Germinal center (tissue), 1 donor: ENCODE results near the gene ERCC6L.
"Not testable (repeated sequence)": the region's sequence is repeated elsewhere in the genome, so short reads cannot be mapped to it uniquely, and the experiment has no call there.

Source experiments
- DNase-seq: peaks from one replicate; pipeline ENCODE4 v3.0.0; 2012; ENCODE audit warnings: mixed read lengths, low spot score

ERCC6L gene

DNA sequence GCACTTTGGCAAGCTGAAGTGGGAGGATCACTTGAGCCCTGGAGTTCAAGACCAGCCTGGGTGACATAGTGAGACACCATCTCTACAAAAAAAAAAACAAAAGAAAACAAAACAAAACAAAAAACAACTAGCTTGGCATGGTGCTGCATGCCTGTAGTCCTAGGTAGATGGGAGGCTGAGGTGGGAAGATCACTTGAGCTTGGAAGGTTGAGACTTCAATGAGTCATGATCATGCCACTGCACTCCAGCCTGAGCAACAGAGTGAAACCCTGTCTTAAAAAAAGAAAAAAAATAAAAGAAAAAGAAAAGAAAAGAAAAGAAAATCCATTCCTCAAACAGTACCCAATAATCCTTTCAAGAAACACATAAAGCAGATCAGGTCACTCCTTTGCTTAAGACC, 14.9 kb upstream of the ERCC6L start:
- no peak for DNase-seq

DNA sequence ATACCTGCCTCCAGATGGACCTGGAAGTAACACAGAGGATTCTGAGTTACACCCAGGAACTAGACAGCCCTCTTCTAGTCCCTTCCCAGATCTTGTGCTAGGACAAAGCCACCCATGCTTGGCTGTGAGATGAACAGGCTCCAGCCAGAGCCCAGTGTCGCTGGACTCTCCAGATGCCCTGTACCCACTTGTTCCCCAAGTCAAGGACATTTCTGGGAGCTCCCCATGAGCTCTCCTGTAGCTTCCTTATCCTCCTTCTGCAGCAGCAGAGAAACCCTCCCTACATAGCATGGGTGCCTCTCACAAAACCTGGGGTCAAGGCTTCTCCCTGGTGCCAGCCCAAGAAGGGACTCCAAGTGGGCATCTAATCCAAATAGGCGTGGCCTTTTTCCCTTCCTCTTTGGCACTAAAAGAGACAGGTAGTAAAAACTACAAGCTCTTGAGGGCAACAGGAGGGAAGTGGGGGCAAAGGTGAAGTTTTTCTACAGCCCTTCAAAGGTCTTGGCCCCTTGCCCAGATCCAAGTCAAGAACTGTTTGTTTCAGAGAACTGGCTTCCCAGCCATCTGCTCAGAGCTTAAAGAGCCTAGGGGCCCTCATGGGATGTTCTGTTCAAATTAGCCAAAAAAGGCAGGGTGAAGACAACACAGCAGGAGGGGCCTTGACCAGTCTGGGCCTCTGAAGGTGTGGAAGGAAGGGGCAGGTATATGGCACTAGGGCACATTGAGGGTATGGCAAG, 8.5 kb upstream of the ERCC6L start:
- DNase-seq: no peak

DNA sequence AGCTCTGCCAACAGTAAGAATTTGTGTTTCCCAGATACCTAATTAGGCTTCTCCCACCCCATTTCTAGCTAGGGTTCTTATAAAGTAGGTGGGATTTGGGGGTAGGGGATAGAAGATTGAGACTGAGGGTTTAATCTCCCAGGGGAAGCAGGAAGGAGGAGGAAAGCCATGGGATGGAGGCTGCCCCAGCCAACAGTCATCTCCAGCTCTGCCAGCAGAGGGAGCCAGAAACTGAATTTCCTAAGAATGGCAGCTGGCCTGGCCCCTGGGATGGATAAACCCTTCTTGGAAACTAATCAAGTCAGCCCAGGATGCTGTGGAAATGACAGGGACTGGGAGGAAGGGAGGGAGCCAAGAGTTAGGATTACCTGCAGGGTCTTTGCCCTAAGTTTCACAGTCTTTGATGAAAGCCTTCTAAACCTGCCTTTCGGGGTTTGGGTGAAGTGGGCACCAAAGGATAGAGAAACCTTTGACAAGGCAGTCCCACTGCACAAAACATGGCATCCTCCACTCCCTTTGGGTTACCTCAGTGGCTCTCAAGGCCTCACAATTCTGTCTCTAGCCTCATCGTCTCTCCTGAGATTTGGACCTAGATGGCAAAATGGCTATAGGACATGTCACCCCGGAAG, 6.7 kb upstream of the ERCC6L start:
- peak; percentile 36 for DNase-seq

DNA sequence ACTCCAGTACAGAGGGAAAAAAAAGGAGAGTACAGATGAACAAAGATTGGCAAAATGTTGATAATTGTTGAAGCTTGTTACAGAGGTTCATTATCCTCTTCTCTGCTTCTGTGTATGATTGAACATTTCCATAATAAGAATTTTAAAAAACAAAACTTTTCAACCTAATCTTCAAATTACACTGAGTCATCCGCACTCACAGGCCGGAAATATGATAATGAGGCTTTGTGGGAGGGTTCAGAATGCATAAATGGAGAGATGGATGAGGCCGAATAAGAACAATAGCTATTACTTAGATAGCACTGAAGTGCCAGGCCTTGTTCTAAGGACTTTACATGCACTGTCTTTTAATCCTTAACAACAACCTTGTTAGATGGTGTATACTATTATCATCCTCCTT, 4.6 kb upstream of the ERCC6L start:
- DNase-seq: no peak

DNA sequence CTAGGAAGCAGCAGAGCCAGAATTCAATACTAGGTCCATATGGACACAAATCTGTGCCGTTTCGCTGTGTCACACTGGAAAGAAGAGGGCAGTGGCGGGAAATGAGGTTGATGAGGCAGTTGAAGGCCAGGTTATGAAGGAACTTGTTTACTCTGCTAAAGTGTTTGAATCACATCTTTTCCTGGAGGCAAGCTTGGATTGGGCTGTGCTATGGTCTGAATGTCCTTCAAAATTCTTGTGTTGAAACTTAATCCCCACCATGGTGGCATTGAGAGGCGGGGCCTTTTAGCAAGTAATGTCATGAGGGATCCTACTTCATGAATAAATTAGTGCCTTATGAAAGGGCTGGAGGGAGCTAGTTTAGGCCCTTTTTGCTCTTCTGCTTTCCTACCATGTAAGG, 2.1 kb upstream of the ERCC6L start:
- DNase-seq: no peak

DNA sequence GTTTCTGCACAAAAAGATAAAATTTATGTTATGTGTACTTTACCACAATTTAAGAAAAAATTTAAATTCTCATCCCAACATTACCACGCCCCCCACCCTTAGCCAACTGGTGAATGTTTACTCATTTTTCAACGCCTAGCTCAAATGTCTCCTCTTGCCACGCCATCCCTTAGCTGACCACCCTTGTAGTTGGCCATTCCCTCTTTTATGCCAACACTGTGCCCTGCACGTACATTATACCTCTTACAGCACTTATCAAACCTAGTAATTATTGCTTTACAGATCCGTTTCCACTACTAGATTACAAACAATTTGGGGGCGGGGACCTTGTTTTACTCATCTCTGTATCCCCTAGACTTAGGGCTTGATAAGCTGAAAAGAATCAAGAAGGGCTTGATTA, 644 bp downstream of the ERCC6L start:
- DNase-seq: no peak

DNA sequence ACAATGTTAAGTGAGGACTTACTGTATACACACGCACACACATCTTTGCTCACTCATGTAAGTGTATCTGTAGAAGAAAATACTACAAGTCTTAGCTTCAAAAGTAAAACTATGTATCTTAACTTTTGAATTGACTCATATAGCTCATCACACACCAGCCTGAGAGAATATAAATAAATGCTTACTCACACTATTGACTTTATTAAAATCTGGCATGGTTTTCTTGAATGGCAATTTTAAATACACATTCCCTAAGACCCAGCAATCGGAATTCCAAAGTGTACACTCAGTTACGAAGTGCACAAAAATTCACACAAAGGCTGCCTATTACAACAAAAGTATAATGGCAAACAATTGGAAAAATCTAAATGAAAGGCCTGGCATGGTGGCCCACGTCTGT, 2.0 kb downstream of the ERCC6L start:
- DNase-seq: no peak

DNA sequence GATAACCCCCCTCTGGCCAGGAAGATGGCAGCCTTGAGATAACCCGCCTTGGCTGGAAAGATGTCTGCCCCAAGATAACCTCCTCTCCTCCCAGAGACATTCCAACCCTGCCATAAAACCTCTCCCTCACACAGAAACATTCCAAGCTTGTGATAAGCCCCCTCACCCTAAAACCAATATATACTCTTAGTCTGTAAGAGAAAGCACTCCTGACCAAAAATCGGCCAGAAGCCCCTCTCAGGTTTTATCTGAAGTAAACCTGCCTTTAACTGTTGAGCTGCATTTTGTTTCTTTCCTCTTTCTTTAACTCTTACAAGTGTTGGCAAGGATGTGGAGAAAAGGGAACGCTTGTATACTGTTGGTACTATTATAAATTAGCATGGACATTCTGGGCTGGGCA, 8.5 kb downstream of the ERCC6L start:
- no peak for DNase-seq

DNA sequence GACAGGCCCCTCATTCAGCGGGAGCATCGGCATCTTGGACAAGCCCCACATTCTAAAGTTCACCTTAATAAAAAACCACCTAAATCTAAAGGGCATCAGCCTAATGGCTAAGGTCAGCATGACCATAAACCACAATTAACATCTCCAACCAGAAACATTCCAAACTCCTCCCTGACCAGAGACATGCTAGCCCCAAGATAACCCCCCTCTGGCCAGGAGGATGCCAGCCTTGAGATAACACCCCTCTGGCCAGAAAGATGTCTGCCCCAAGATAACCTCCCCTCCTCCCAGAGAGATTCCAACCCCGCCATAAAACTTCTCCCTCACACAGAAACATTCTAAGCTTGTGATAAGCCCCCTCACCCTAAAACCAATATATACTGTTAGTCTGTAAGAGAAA, 18.5 kb downstream of the ERCC6L start:
- DNase-seq: not testable (repeated sequence)

DNA sequence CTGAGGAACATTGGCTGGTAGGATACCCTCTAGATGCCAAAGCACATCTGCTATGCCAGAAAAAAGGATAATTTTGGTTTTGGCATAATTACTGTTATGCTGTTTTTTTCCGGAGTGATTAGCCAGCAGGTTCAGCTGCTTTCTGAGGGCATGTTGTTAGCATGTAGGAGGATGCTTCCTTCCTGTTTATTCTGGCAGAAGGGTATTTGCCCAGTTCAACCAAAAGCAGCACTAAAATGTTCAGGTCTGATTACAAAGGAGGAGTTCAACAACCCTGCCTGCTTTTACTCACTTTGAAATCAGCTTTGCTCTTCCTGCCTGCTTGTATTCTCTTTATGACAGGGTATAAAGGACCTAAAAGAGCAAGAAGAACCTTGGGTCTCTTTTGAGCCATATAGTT, 21.9 kb downstream of the ERCC6L start:
- no peak for DNase-seq

DNA sequence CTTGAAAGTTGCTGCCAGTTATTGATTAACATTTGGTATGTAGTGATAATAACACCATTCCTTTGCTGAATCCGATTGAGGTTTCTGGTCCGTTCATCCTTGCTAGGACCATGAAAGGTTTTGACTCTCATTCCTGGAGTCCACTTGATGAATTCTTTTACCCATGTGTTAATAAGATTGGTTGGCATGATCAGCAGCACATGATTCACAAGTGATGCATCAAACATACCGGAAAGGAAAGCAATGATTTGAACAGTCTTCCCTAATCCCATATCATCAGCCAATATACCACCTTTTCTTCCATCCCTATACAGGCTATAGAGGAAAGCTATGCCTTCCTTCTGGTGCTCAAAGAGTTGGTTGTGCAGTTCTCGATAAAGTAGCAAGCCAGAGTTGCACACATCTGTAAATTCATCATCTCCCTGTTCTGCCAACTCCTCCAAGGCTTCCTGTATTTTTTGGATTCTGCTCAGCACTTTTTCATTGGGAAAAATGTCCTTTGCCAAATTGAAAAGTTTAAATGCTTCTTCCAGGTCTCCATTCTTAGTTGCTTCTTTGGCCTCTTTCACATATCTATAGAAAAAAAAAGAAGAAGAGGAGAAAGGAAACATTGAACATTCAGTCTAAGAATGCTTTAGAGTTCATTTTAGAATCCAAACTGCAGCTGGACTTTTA, 30.6 kb downstream of the ERCC6L start:
- no peak for DNase-seq

DNA sequence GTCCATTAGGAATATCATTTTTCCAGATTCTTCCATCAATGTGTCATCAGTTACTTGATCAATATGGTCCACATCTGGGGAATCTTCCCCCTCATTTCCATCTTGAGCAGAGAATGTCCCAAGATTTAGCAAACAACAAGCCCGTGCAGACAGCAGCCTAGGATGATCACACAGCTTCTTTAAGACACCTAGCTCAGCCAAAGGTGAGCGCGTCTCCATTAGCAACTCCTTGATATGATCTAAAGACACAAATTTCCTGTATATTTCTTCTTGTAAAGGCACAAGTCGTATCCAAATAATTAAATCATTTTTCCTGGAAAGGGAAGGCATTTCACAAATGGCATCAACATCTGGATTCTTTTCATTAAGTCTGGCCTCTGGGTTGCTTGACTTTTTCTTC, 31.5 kb downstream of the ERCC6L start:
- no peak for DNase-seq

DNA sequence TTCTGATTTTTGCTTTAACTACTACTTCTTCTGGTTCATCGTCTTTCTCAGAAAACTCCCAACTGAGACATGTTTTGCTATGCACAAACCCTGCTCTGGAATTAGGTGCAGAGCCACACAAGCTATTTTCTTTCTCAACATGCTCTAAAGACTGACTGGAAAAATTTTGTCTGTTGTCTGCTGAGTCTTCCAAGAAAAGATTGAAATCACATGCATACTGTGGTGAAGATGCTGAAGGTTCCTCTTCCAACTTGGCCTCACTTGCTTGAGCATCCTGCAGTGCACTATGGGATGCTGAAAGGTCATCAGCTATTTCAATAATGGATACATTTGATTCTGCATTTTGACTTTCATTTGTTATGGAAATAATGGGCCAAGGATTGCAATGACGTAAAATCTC, 33.1 kb downstream of the ERCC6L start:
- DNase-seq: no peak

DNA sequence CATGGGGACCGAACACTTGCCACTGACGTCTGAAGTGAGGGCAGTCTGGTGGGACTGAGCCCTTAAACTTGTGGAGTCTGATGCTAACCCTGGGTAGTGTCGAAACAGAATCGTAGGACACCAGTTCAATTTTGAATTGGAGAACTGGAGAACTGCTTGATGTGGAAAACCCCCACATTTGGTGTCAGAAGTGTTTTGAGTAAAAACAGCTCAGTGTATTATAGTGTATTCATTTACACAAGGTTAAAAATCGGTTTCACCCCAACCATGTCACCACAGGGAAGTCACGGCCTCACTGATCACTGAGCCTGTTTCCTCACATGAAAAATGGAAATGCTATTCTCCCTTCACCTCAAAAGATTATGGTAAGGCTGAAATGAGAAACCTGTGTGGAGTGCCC, 35.4 kb downstream of the ERCC6L start:
- no peak for DNase-seq

DNA sequence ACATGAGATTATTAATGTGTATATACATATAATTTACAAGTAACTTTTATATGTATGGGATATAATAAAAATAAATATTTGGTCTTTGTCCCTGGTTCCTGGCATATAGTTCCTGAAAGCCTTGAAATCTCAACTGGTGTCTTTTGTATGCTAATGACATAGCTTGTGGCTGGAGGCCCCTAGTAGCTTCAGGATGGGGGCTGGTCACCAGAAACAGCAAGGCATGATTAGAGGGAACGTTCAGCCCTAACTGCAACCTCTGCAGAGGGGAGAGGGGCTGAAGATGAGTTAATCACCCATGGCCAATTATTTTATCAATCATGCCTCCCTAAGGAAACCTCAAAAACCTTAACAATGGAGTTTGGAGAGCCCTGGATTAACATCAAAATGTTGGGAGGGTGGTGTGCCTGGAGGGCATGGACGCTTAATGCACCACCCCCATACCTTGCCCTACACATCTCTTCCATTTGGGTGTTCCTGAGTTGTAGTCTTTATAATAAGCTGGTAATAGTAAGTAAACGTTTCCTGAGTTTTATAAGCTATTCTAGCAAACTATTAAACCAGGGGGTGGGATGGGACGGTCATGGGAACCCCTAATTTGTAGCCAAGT, 35.9 kb downstream of the ERCC6L start:
- DNase-seq: no peak

DNA sequence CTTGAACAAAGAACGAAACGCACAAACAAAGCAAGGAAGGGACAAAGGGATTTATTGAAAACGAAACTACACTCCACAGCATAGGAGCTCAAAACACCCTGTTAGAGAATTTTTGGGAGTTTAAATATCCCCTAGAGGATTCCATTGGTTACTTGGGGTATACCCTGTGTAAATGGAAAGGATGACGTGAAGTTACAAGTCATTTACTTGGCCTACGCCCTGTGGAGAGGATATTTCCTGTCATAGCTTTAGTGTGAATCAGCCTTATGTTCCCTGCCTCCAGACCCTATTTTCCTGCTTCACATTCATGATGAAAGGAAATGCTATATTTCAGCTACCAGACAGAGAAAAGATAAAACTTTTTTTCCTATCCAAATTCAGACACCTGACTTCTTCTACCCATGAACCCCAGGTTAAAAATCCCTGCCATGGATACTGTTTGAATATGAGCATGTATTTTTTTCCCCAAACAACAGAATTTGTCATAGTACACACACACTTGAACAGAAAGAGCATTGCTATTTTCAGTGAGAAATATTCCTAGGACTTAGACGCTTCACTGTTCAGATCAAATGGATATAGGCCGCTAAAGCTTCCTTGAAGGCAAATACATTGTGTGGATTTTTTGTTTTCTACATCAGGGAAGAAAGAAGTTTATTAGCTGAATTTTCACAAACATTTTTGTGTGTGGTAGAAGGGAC, 36.8 kb downstream of the ERCC6L start:
- no peak for DNase-seq

DNA sequence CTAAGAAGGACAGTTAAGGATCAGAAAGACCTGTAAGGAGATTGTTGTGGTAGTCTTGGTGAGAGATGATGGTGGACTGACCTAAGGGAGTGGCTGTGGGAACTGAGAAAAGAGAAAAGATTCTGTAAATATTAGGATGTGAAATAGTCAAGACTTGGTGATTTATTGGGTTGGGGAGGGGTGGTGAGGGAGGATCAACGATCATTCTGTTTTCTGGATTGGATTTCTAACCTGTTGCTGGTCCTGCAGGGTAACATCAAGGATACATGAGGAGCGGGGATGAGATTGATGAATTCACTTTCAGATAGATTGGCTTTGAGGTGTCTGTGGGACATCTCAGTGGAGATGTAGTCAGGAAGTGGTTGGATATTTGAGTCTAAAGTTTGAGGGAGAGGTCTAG, 55.9 kb downstream of the ERCC6L start:
- no peak for DNase-seq

DNA sequence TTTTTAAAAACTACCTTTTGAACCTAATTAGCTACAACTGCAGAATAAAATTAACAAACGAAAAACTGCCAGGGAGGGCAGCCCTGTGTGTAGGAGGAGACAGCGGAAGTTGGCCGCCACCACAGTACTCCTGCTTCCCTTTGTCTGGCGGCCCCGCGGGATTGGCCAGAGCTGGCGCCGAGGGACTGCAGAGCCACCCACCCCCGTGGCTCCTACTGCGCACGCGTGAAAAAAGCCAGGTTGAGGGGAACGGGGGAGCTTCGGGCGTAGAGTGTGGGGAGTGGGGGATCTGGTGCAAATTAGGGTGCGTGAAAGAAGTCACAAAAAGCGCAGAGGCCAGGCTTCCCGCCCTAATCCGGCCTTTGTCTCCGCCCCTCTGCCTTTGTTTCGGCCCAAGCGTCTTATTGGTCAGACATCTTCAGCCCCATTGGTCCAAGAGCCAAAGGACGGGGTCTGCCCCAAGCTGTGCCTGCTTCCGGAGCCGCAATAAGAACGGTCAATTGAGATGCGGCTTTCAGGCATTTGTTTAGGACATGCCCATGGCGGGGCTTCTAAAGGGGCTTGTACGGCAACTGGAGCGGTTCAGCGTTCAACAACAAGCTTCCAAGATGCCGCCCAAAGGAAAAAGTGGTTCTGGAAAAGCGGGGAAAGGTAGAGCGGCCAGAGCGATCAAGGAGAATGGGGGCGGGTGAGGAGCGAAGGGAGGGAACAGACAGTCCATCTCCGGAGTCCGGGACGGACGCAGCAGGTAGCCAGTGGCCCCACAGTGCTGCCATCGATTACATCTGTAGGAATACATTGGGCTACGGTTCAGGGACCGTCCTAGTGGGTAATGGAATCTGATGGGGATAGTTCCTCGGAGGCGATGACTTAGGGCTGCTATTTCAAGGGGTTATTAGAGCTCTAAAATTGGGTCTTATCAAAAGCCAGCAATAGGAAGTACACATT, 57.4 kb downstream of the ERCC6L start, which contains the start of gene PIN4:
Gene PIN4, plus strand, starts transcription at position 580 of the 948 bp plus-strand sequence. Its CDS starts 29 bp downstream, at position 609.
- peak; percentile 84 for DNase-seq

DNA sequence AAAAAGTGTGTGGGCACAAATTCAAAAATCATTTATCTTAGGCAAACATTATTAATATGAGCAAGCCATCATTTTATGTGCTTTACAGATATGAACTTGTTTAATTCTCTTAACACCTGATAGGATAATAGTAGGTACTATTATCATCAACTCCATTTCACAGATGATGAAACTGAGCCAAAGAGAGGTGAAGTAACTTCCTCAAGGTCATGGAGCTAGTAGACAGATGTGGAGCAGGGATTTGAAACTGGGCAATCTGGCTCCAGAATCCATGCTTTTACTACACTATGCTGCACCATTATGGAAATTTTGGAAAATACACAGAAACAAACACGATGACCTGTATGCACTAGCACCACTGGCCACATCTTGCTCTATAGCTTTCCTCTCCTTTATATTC, 58.3 kb downstream of the ERCC6L start:
- DNase-seq: no peak

DNA sequence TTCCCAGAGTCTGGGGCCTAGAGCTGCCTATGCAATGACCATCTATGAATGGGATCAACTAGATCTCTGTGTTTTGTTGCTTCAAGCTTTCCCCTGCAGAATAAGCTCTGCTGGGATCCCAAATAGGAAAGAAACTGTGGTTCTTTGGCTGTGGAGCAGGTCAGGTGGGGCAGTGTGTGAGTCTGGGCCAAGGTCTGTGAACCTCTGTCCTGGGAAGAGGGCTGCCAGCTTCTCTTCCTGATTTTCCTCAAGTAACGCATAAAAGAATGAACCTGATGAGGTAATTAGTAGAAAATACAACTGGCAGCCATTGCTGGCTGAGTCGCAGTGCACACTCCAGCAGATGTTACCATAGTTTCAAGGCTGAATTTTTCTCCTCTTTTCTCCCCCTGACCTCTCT, 61.8 kb downstream of the ERCC6L start:
- DNase-seq: no peak

DNA sequence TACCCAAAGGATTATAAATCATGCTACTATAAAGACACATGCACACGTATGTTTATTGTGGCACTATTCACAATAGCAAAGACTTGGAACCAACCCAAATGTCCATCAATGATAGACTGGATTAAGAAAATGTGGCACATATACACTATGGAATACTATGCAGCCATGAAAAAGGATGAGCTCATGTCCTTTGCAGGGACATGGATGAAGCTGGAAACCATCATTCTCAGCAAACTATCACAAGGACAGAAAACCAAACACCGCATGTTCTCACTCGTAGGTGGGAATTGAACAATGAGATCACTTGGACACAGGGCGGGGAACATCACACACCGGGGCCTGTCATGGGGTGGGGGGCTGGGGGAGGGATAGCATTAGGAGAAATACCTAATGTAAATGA, 62.5 kb downstream of the ERCC6L start:
- DNase-seq: not testable (repeated sequence)
